HG03025 (cell line): ENCODE results near the gene L3MBTL1.

ENCODE experiments used
- ATAC-seq: cut with Tn5 transposase; IDR thresholded peaks from one replicate; pipeline ENCODE4 v1.9.1; 2021; ENCODE audit warnings: mild to moderate bottlenecking, moderate library complexity; ENCODE audit not compliant: unreplicated experiment, low FRiP score

L3MBTL1 gene

DNA sequence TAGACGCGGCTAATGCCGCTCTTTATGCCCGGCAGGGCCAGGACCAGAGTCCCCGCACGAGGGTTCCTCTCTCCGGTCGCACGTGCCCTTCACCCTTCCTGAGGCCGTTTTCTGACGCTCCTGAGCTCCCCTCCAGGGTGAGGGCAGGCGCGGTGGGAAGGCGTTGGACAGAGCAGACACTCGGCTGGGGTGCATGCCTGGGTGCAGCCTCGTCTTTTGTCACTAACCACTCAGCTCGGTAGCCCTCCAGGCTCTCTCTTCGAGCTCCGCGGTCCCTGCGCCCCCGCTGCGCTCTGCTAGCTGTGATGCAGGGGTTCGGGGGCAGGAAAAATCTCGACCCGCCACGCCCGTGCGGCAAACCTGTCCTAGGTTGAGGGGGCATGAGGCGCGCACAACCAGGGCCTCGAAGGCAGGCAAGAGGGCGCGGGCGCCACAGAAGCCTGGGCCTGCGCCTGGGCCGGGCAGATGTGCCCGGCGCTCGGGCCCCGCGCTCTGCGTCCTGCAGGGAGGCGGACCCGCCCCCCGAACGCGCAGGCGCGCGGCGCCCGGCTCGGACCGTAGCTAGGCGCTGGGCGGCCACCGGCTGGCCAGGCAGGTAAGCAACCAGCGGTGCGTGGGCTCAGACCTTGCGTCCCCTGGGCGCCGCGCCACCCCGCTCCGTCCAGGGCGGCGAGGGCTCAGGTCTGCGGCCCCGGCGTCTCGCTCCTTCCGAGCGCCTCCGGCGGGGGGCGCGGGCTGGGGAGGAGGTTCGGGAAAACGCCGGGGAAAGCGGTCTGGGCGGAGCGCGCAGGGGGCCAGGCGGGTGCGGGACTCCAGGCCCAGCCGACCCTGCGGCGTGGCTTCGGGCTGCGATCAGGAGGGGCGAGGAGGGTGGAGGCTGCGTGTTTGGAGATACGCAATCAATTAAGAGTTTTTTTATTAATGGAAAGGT, at the start of gene L3MBTL1:
L3MBTL1 (plus strand) TSS at position 548 of the 931 bp plus-strand sequence. CDS start 5,807 bp downstream, outside the sequence.
- ATAC-seq = no peak

DNA sequence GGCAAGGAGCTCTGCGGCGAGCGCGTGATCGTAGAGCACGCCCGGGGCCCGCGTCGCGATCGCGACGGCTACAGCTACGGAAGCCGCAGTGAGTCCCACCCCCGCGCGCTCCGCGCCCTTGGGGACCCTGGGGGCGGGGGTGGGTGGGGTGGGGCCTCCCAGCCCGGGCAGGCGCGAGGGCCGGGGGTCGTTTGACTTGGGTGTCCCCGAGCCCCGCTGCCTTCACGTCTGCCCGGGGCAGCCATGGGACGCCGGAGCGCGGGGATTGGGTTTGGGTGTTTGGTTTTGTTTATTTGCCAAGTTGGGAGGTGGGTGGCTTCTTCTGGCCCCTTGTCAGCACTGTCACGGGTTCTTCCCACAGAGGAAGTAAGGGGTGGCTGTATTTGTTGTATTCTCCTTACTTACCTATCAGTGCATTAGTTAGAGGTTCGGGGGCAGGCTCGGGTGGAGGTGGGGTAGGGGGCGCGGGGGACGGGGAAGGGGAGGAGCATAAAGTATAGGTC, 49.0 kb upstream of the L3MBTL1 start:
- ATAC-seq = peak; percentile 8

DNA sequence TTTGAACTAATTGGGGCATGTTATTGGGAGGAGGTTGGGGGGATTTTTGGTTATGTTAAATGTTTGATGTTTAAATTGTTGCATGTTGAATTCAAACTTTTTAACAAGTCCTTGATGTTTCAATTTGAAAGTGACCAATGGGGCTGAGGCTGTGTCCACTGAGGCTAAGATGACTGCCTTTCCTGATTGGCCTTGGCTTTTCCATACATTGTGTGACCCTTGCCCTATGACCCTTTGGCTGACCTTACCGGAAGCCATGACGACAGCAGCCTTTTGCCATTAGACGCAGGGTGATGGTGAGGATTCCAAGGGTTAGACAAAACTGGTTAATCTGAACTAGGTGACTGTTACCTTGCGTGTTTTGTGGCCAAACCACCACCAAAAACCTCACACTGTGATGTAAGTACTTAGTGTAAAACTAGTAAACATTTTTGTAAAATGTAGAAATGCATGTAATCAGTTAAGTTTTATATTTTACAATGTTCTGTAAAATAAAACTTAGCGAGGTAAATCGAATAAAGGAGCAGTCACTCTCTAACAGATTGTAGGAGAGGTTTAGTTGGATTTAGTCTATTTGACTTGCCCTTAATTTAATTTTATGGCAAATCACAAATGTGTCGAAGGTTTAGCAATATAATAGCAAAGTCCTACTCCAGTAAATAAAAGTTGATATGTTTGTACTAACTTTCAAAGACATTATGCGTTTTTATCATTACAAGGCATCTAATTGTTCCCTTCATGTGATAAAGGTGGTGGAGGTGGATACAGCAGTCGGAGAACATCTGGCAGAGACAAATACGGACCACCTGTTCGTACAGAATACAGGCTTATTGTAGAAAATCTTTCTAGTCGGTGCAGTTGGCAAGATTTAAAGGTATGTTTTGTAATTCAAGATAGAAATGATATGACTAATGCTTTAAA, 48.2 kb upstream of the L3MBTL1 start:
- ATAC-seq = no peak

DNA sequence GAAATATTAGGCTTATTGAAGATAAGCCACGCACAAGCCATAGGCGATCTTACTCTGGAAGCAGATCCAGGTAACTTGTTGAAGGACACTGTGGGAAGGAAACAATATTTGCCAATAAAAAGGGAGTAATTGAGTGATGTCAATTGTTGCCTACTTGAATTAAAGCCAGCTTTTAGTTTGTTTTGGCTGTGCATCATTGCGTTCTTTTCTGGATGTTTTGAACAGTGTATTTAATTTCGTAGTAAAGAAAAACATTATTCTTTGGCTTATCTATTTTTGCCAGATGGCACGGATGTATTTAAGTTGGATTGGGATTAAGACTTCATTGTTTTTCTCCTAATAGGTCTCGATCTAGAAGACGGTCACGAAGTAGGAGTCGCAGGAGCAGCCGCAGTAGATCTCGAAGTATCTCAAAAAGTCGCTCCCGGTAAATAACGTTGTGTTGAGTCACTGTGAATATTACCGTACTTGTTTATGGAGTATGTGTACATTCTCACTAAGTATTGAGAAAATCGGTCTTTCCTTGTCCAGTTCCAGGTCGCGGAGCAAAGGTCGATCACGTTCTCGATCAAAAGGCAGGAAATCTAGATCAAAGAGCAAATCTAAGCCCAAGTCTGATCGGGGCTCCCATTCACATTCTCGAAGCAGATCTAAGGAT, 47.2 kb upstream of the L3MBTL1 start:
- ATAC-seq = no peak

DNA sequence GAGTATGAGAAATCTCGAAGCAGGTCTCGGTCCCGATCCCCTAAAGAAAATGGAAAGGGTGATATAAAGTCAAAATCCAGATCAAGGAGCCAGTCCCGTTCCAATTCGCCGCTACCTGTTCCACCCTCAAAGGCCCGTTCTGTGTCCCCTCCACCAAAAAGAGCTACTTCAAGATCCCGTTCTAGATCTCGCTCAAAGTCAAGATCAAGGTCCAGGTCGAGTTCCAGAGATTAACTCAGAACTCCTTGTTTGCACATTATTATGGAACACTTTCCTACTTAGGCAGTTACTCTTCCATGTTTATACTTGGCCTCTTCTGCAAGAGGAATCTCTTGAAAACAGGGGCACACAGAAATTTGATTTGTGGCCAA, 46.7 kb upstream of the L3MBTL1 start:
- ATAC-seq = no peak

DNA sequence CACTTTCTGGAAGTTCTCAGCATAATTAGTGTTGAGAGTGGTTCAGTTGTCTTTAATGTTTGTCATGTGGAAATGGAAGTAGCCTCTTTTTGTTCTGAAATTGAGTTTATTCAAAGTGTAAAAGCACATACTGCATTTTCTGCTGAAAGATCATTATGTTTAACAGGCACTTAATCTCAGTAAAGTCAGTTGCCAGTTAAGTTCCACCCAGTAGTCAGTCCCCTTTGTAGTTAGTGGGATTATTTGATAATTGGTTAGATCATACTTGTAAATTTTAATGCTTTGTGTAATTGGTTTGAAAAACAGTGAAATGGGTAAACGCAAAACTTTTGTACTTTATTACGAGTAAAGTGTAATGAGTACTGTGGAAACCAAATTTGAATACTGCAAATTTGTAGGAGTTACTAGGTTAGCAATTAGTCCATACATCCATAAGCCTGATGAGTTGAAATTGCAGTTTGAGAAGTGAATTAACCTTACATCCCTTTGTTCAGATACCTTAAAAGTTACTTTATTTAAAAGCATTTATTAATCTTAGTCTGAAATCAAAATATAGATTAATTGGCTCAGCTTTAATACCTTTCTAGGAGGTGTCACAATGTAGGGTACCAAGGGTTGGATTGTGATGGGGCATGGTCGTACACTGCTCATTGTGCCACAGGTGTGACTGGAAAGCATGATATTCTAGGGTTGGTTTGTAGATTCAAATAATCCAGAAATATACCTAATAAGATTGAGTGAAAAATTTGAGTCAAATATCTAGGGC, 45.4 kb upstream of the L3MBTL1 start:
- no peak for ATAC-seq

DNA sequence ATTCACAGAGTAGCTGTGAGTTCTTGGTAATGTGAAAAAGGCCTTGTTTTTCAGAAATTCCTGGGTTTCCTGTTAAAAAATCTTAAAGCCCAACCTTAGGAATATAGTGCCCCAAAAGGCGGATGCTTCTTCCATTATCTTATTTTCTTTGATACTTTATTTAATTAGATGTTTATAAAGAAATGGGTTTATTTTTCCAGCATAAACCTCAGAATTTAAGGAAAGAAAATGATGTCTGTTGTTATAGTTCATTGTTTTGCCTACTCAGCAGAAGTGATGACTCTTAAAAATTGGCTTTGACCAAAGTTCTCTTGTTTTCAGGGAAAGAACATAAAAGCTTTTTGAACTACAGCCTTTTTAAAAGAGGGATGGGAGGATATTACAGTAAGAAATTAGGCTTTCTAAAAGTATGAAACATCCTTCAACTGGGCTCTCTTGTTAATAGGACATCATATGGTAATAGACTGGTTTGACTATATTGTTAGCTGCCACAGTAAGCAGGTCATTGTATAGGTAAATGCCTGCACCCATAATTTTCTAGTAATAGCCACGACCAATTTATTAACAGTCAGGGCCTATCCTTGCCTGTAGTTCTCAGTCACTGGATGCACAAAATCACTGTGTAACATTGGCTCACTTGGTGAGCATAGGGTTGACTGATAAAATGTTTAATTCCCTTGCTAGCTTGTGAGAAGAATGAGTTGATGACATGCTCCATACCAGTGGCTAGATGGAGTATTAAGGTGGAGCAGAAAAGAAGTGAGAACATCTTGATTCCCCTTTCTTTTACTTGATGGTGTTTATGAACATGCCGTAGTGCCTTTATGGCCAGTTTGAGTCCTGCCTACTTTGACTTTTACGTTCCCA, 44.6 kb upstream of the L3MBTL1 start:
- no peak for ATAC-seq

DNA sequence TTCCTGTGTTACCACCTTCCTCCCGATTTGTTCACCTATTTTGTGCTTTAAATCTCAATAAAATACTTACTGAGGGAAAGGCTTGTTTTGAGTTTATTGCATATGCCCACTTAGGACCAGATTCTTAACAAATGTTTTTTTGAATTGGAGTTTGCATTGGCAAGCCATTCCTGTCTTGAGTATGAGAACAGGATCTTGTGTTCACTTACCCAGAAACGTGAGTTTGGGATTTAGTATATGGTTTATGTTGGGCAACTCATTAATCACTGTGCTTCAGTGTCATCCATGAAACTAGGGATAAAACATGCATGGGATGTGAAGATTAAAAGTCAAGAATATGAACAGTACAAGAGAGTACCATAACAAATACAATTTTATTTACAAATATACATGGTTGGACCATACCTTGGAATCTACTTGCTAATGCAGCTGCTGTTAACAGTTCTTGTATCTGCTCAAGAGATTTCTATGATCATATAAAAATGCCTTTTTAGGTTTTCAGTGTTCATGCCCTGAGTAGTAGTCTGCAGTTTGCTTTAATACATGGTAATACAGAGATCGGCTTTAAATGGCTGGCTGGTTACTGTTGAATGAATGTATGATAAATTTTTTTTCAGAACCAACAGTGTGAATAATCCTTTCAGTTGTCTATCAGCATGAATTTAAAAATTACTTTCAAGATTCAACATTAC, 43.8 kb upstream of the L3MBTL1 start:
- ATAC-seq = no peak

DNA sequence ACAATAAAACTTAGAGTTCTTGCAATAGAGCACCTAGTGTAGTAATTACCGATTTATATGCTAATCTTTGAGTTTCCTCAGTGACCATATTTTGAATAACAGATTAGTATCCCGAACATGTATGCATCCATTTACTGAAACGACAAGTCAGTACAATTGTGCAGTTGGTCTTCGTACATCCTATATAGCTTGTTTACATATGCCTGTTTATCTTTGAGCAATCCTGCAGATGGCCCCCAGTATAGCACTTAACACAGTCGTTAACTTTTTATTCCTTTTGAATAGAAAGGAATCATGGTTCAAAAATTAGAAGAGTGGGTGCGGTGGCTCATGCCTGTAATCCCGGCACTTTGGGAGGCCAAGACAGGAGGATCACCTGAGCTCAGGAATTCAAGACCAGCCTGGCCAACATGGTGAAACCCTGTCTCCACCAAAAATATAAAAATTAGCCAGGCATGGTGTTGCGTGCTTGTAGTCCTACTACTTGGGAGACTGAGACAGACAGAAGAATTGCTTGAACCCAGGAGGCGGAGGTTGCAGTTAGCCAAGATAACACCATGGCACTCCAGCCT, 43.2 kb upstream of the L3MBTL1 start:
- ATAC-seq = no peak

DNA sequence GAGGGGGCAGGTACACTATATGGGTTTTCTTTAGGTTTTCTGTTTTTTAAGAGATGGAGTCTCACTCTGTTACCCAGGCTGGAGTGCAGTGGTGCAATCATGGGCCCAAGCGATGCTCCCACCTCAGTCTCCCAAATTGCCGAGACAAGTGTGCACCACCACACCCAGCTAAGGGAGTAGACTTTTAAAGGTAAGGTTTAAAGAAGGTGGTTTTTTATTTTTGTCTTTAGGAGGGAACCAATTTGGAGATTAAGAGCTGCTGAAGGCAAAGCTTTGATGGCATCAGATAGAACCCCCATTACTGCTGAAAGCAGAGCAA, 41.9 kb upstream of the L3MBTL1 start:
- ATAC-seq = no peak

DNA sequence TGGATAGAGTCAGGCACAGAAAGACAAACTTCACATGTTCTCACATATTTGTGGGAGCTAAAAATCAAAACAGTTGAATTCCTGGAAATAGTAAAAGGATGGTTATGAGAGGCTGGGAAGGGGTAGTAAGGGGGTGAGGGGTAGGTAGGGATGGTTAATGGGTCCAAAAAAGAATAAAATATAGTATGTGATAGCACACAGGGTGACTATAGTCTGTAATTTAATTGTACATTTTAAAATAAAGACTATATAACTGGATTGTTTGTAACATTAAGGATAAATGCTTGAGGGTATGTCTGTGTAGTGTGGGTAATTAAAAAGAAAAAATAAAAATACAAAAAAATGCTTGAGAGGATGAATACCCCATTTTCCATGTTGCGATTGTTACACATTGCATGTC, 39.9 kb upstream of the L3MBTL1 start:
- no peak for ATAC-seq

DNA sequence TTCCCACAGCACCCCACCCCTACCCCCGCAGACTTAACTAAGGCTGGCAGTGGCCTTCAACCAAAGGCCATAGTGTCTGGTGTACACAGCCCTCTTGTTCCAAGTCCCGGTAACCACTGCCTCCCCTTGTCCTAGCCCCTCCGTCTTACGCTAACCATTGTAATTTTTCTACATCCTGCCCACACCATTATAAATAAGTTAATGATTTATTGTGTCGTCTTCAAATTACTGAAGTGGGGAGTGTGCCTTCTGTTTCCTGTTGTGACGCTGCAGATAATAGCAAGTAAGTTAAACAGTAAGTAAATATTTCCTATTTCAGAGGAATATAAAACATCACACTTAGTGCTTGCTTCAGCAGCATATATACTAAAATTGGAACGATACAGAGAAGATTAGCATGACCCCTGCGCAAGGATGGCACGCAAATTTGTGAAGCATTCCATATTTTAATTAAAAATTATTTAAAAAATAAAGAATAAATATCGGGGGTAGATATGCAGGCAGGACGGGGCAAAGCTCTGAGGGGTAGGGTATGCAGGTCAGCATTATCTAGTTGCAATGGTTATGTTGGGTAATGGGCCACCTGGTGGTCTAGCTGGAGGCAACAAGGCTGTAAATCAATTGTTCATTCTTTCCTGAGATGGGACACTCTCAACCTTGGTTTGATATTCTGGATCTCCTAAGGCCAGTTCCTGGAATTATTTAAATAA, 34.7 kb upstream of the L3MBTL1 start:
- no peak for ATAC-seq

DNA sequence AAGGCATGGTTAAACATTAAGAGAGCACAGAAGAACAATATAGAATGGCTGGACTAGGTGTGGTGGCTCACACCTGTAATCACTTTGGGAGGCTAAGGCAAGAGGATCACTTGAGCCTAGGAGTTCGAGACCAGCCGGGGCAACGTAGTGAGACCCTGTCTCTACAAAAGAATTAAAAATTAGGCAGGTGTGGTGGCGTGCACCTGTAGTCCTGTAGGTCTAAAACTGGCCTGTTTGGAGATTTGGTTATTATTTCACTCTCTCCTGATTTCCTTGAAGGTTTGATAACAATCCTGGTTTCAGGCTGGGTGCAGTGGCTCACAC, 34.2 kb upstream of the L3MBTL1 start:
- no peak for ATAC-seq

DNA sequence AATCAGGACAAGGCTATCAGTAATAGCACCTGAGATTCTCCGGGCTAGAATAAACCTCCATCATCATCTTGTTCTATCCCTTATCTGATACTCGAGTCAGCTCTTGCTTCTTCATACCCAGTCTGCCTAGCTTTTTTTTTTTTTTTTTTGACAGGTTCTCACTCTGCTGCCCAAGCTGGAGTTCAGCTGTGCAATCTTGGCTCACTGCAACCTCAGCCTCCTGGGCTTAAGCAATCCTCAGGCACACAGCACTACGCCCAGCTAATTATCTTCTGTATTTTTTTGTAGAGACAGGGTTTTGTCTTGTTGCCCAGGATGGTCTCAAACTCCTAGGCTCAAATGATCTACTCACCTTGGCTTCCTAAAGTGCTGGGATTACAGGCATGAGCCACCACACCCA, 30.3 kb upstream of the L3MBTL1 start:
- ATAC-seq = no peak

DNA sequence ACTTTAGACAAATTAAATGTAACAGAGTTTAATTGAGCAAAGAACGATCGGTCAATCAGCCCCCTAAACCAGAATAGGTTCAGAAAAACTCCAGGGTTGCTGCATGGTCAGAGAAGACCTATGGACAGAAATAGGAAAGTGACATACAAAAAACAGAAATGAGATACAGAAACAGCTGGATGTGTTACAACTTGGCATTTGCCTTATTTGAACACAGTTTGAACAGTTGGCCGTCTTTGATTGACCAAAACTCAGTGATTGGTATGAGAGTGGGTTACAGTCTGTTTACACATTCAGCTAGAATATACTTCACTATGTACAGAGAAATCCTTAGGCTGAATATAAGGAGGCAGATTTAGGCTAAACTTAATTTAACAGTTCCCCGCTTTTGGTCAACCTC, 29.9 kb upstream of the L3MBTL1 start:
- no peak for ATAC-seq

DNA sequence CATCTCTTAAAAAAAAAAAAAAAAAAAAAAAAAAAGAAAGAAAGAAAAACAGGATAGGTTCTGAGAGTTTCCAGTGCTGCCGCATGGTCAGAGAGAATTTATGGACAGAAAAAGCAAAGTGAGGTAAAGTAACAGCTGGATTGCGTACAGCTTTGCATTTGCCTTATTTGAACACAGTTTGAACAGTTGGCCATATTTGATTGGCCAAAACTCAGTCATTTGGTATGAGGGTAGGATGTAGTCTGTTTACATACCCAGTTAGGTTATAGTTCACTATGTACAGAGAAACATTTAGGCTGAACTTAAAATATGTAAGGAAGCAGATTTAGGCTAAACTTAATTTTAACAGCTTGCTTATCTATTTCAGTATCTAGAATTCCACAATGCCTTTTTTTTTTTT, 17.5 kb upstream of the L3MBTL1 start:
- ATAC-seq = no peak

DNA sequence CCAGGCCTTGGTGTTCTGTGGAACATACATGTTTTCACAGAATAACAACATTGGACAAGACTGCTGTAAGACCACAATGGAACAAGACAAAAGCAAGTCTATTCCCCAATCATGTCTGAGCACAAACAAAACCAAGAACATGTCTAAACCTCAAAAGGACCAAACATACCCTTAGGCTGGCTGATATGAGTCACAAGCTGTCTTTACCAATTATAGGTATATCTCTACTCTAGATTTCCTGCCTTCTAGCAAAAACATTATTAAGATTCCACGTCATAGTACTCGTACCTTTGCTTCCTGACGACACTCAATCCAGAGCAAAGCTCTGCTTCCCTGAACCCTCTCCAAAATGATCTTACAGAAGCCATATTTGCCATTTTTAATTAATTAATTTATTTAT, 15.4 kb upstream of the L3MBTL1 start:
- peak; percentile 80 for ATAC-seq

DNA sequence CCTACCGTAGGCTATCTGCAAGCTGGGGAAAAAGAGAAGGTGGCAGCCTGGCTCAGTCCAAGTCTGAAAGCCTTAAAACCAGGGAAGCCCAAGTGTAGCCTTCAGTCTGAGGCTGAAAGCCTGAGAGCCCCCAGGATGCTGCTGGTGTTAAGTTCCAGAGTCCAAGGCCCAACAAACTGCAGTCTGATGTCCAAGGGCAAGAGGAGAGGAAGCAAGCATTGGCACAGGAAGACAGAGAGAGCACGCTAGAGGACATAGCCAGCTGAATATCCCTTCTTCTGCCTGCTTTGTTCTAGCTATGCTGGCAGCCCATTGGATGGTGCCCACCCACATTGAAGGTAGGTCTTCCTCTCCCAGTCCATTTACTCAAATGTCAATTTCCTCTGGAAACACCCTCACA, 12.1 kb upstream of the L3MBTL1 start:
- ATAC-seq = no peak
